ENCODE measurements around the gene TSACC.

TSACC gene

GRCh38 chr1:156359973-156360372, 21.6 kb downstream of the TSACC start:
- no peak overlapping the region for H3K4me3 ChIP-seq (ENCODE audit: low read depth, low read length)
- peak; percentile 38; the same call in 1 of the 2 replicates for TF ChIP-seq CTCF (IDR thresholded peaks at IDR 0.05; ENCODE audit: low read depth, low read length)

GRCh38 chr1:156360534-156360933, 22.2 kb downstream of the TSACC start:
- no peak overlapping the region for H3K4me3 ChIP-seq (ENCODE audit: low read depth, low read length)
- TF ChIP-seq CTCF (IDR thresholded peaks at IDR 0.05; ENCODE audit: low read depth, low read length) = no peak

GRCh38 chr1:156365754-156366153, 27.4 kb downstream of the TSACC start:
- no peak overlapping the region for H3K4me3 ChIP-seq (ENCODE audit: low read depth, low read length)
- no peak for TF ChIP-seq CTCF (IDR thresholded peaks at IDR 0.05; ENCODE audit: low read depth, low read length)

GRCh38 chr1:156366378-156367166, 28.2 kb downstream of the TSACC start:
- no peak for TF ChIP-seq CTCF (IDR thresholded peaks at IDR 0.05; ENCODE audit: low read depth, low read length)
- no peak overlapping the region for H3K4me3 ChIP-seq (ENCODE audit: low read depth, low read length)

GRCh38 chr1:156367383-156368156, 29.2 kb downstream of the TSACC start:
- TF ChIP-seq CTCF (IDR thresholded peaks at IDR 0.05; ENCODE audit: low read depth, low read length) = no peak

GRCh38 chr1:156368157-156368658, 29.9 kb downstream of the TSACC start:
- H3K4me3 ChIP-seq (ENCODE audit: low read depth, low read length) = no peak overlapping the region
- no peak for TF ChIP-seq CTCF (IDR thresholded peaks at IDR 0.05; ENCODE audit: low read depth, low read length)

More at GRCh38 chr1:156367383-156368156, 29.2 kb downstream of the TSACC start:
- no peak overlapping the region for H3K4me3 ChIP-seq (ENCODE audit: low read depth, low read length)
